Hematopoietic multipotent progenitor cell treated with erythropoietin and hydrocortisone succinate and interleukin-3 and kit ligand, for 15 days (in vitro differentiated cells): Measurements from ENCODE around the gene ACTN4.
"Not testable (repeated sequence)": the region's sequence is repeated elsewhere in the genome, so short reads cannot be mapped to it uniquely, and the experiment has no call there.

Experiments used
- DNase-seq: peaks from one replicate; pipeline ENCODE4 v3.0.0-alpha.2; 2015; ENCODE audit warnings: low spot score

The ACTN4 gene

DNA sequence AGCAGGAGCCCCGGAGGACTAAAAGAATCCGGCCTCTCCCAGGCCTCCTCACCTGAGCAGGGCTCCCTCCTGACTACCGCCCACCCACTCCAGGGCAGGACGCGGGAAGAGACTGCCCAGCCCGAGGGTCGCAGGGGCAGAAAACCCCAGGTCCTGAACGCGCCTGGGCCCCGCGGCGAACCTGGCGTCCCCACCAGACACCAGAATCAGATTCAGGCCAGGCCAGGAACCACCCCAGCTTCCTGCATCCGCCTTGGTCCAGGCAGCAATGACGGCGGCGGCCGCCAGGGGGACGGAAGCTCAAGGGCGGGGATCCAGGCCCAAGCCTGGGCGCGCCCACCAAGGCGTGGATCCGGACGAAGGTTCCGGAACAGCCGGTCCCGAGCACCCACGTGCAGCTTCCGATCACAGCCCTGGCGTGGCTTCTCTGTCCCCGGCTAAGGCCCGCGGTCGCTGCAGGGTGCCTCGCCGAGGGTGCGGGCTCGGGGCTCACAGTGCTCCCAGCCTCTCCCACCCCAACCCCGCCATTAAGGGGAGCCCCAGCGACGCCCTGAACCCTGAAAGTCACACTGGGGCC is 122.3 kb downstream of the ACTN4 start:
- peak; percentile 87 for DNase-seq

DNA sequence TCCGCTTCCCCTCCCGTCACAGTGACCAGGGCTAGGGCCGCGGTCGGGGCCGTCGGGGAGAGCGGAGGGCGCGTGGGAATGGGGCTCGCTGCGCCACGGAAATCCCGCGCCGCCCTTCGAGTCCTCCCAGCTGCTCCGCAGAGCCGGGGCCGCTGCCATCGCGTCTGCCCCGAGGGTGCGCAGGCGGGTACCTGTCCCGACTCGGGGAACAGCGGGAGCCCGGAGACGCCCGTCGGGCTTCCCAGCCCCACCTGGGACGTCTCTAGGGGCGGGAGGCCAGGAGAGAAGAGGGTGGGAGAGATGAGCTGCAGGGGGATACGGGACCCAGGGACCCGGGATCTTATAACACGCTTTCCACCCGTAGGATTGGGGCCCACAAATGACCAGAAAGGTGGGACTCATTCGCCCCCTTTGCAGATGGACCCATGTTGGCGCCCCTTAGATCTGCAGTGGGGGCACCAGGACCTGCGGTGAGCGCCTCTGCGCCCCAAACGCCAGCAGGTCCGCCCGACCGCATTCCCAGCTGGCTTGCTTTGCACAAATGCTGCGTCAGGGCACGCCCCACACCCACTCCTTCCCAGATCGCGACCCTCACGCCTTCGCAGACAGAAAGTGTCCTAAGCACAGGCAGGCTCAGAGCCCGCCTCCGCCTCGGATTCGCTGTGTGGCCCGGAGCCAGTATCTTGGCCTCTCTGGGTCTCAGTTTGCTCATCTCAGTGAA is 122.9 kb downstream of the ACTN4 start:
- DNase-seq: not testable (repeated sequence)

DNA sequence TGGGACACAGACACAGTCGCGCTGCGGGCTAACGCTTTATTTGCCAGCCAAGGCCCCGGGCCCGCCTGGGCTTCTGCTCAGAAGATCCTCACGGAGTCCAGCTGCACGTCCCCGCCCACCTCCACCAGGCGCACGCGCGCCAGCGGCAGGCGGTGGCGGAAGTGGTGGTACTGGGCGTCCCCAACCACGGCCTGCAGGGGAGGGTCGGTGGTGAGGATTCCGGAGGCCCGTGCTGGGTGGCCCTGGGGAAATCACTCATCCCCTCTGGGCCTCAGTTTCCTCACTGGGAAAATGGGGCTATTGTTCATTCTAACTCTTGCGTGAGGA is 123.5 kb downstream of the ACTN4 start:
- DNase-seq: not testable (repeated sequence)

DNA sequence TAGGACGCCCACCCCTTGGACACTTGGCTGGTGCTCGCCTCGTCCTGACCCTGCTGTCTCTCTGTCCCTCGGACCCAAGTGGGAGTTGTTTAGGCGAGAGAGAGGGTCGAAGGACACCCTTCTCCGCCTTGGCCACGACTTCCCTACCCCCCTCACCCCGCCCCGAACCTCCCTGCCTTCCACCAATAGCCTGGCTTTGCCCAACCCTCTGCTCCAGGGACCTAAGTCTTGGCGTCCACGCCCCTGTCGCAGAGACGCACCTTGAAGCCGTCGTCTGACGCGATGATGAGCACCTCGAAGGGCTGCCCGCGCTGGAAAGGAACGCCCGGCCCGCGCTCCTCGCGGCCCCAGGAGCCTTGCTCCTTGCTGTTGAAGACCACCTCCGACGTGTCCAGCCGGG is 124.1 kb downstream of the ACTN4 start:
- DNase-seq: not testable (repeated sequence)

DNA sequence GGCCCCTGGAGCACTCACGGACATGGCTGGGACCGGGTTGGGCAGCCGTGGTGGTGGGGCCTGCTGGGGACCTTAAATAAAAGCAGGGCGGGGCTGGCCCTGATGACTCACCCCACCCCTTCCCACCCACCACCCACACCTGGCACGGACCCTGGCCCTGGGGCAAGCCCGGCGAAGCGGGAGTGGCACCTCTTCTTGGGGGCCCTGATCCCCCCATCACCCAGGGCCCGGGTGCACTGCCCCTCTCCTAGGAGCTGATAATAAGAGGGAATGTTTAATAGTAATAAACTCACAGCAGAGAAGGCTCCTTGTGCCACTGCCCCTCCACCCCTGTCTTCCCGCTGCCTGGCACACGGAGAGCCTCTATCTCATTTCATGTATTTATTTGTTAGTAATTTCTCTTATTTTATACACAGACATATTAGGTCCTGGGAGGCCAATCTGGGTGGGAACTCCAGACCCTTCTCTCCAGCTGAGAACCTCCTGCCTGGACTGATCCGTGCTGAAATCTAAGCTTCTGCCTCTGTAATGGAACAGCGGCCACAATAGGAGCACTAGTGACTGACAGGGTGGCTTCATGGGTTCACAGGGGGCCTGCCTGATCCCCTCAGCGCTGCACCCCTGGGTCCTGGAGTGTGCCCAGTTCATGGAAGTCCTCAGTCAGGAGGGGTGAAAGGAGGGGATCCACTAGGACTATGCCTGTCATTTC is 126.2 kb downstream of the ACTN4 start, which contains the start of gene LGALS7:
LGALS7 (minus strand) TSS at position 49 of the 709 bp plus-strand sequence; CDS start at position 24, 25 bp downstream.
- no peak for DNase-seq

DNA sequence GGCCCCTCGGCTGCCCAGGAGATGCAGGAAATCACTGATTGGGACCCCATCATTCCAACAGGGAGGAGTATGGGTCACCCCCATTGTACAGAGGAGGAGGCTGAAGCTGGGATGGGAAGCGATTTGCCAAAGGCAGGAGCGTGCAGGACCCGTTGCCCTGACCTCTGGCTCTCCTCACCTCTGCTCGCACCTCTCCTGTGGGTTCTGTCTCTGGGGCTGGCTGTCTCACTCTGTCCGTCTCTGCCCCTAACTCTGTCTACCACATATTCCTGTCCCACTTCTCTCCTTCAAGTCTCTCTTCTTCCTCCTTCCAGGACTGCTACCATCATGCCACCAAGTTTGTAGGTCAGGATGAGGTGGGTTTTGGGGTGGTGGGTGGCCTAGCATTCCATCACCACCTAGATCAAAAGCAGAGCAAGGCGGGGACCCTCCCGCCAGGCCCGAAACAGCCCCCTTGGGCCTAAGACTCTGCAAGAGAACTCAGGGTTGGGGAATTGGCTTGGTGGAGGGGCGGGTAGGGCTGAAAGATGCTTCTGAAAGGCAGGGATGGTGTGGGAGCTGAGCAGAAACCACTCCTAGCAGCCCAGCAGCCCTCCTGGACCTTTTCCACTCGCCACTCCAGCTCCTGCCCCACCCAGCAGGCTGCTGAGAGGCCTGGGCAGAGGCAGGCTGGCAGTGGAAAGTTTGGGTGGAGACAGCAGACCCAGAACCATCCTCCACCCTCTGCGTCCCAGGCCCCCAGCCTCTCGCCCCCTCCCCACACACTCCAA is 126.9 kb downstream of the ACTN4 start:
- DNase-seq: no peak

DNA sequence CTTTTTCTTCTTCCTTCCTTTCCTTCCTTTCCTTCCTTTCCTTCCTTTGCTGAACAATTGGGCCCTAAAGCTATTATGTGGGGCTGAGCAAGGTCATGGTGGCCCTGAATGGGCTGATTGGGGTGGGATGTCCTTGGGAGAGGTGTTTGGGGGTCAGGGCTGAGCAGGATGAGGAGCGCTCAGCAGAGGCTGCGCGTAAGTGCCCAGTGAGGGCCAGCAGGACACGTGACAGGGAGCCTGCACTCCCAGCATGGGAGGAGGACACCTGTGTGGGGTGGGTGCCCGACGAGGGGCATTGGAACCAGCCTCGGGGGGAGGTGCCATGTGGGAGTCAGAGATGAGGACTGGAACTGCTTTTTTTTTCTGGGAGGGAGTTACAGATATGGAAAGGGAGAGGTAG is 131.3 kb downstream of the ACTN4 start:
- DNase-seq: no peak

DNA sequence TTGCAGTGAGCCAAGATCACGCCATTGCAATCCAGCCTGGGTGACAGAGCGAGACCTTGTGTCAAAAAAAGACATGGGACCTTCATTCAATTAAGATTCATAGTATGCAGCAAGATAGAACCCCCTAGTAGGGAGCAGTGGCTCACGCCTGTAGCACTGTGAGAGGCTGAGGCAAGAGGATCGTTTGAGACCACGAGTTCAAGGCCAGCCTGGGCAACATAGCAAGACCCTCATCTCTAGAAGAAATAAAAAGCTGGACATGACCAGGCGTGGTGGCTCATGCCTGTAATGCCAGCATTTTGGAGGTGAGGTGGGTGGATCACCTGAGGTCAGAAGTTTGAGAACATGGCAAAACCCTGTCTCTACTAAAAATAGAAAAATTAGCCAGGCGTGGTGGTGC is 133.0 kb downstream of the ACTN4 start:
- DNase-seq: no peak

DNA sequence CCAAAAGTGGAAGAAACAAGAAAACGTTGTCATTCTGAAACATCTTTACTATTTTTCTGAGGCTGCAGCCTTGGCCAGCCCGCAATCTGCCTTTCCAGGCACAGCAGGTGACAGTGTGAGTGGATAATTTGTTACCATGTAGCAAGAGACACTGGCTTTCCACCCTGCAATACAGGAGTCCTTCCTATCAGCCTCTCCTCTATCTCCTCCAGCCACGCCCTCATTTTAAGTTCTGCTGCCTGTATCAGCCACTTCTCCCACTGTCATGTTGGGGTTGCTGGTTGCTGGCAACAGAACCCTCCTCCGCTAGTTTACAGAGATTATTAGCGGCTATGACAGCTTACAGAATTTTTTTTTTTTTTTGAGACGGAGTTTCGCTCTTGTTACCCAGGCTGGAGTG is 133.6 kb downstream of the ACTN4 start:
- peak; percentile 64 for DNase-seq
